OCI-LY7 (cell line): ENCODE results near the gene IZUMO2. TPM values are rescaled to one million over a fixed set of nuclear protein-coding genes. Genes with fewer than 3 reads are reported as not detected.

Experiments
- BruUV-seq: library from RNA; stranded (reverse); fragments of 400-500 nt; replicated peaks from 2 replicates; lab custom pipeline; 2021; lab: Mats Ljungman, UMichigan
- CTCF ChIA-PET: fragments of 300-600 bp; sonication (Branson Sonifier 250); formaldehyde crosslinking; loops from one replicate; lab custom pipeline; 2022; ENCODE audit warnings: antibody characterized with exemption; ENCODE audit not compliant: unreplicated experiment; lab: Charles Lee
- POLR2A ChIA-PET: fragments of 300-600 bp; sonication (Branson Sonifier 250); formaldehyde crosslinking; loops from one replicate; lab custom pipeline; 2022; ENCODE audit warnings: antibody characterized with exemption; lab: Charles Lee
- DNase-seq: peaks from one replicate; pipeline ENCODE4 v3.0.0-alpha.2; 2015; ENCODE audit warnings: low spot score
- H2AFZ ChIP-seq: fragments of 200-600 bp; sonication (generic), shearing (Covaris generic); 2 replicates; pipeline ENCODE4 v1.6.1; 2014; ENCODE audit warnings: mild to moderate bottlenecking, antibody characterized with exemption, low read length, moderate library complexity
- H3K27ac ChIP-seq: fragments of 200-600 bp; sonication (generic); 2 replicates; pipeline ENCODE4 v1.5.1; 2014; ENCODE audit warnings: mixed run types, low read depth, mild to moderate bottlenecking, moderate library complexity, low read length, inconsistent platforms; ENCODE audit not compliant: poor library complexity, severe bottlenecking
- H3K36me3 ChIP-seq: fragments of 200-600 bp; sonication (generic); 2 replicates; pipeline ENCODE4 v1.6.1; 2014; ENCODE audit warnings: mild to moderate bottlenecking, antibody characterized with exemption, low read length, moderate library complexity, mixed read lengths; ENCODE audit not compliant: insufficient read depth
- H3K4me1 ChIP-seq: fragments of 200-600 bp; sonication (generic); 2 replicates; pipeline ENCODE4 v1.5.1; 2014; ENCODE audit warnings: mild to moderate bottlenecking, low read length; ENCODE audit not compliant: insufficient read depth, poor library complexity, severe bottlenecking
- H3K4me2 ChIP-seq: fragments of 200-600 bp; sonication (generic); 2 replicates; pipeline ENCODE4 v1.6.1; 2014; ENCODE audit warnings: mild to moderate bottlenecking, low read length
- H3K4me3 ChIP-seq: fragments of 200-600 bp; sonication (generic); 2 replicates; pipeline ENCODE4 v1.5.1; 2014; ENCODE audit warnings: mild to moderate bottlenecking, low read depth, low read length; ENCODE audit not compliant: poor library complexity, severe bottlenecking
- H3K79me2 ChIP-seq: fragments of 200-600 bp; sonication (generic); 2 replicates; pipeline ENCODE4 v1.6.1; 2016; ENCODE audit warnings: low read depth, mild to moderate bottlenecking, low read length, moderate library complexity, mixed read lengths; ENCODE audit not compliant: insufficient read depth
- H3K9me2 ChIP-seq: fragments of 200-600 bp; sonication (generic); 2 replicates; pipeline ENCODE4 v1.6.1; 2016; ENCODE audit warnings: mild to moderate bottlenecking, low read length, mixed read lengths; ENCODE audit not compliant: insufficient read depth
- H3K9me3 ChIP-seq: fragments of 200-600 bp; sonication (generic); 2 replicates; pipeline ENCODE4 v1.6.1; 2014; ENCODE audit warnings: mild to moderate bottlenecking, mixed run types, low read length, mixed read lengths
- H4K20me1 ChIP-seq: fragments of 200-600 bp; sonication (generic); 2 replicates; pipeline ENCODE4 v1.6.1; 2014; ENCODE audit warnings: mild to moderate bottlenecking, antibody characterized with exemption, low read length, moderate library complexity, mixed read lengths; ENCODE audit not compliant: insufficient read depth
- CTCF ChIP-seq: fragments of 200-600 bp; sonication (generic); conservative IDR thresholded peaks from 2 replicates; pipeline ENCODE4 v1.5.1; 2014; ENCODE audit warnings: mild to moderate bottlenecking, antibody characterized with exemption, low read length, moderate library complexity, mixed read lengths
- EZH2phosphoT487 ChIP-seq: fragments of 200-600 bp; sonication (generic); IDR thresholded peaks from 2 replicates; pipeline ENCODE4 v1.6.1; 2018; ENCODE audit warnings: low read depth, borderline replicate concordance, mild to moderate bottlenecking, mixed run types, antibody characterized with exemption, low read length, moderate library complexity, mixed read lengths
- intact Hi-C: fragments of 100-400 bp; cut with micrococcal nuclease; formaldehyde crosslinking; loops from one replicate; pipeline ENCODE4 v1.10.0; 2022; ENCODE audit not compliant: unreplicated experiment
- total RNA-seq, 2 experiments: library from RNA; depleted of rRNA in 1 of 2; stranded (reverse); fragments of >200 nt in 1 of 2; shearing (Covaris generic) in 1 of 2; gene quantifications; 2 replicates each; pipeline ENCODE4 v1.2.3, GENCODE V29; 2014 to 2022

Gene IZUMO2
- total RNA-seq, 2 experiments from 2014 or later = not detected

GRCh38 chr19:50171752-50172151, 8.7 kb upstream of the IZUMO2 start:
- no TSS peak for BruUV-seq
- POLR2A ChIA-PET = no interaction called here
- no peak for TF ChIP-seq EZH2phosphoT487
- no peak for TF ChIP-seq CTCF

GRCh38 chr19:50167314-50167721, 4.2 kb upstream of the IZUMO2 start:
- Histone ChIP-seq H3K4me1 (no peaks in the 10 kb centered on the region), H2AFZ (no peak overlapping the region), H3K79me2 (no peaks in the 10 kb centered on the region), H3K4me3 (no peak overlapping the region), H3K36me3 (no peaks in the 10 kb centered on the region), H4K20me1 (no peaks in the 10 kb centered on the region), H3K9me3 (no peaks in the 10 kb centered on the region), H3K27ac (no peak overlapping the region), H3K9me2 (no peaks in the 10 kb centered on the region), H3K4me2 (no peak overlapping the region)
- no peak for DNase-seq
- POLR2A ChIA-PET = interaction anchor here (0.7 kb wide), 1 partner anchor 9 kb away, joined by 3 read pairs; no protein-coding TSS in a partner anchor
- TF ChIP-seq EZH2phosphoT487 = no peak
- TF ChIP-seq CTCF = no peak
- BruUV-seq = no TSS peak
- intact Hi-C loops = no loop called here
- CTCF ChIA-PET = no interaction called here

More at GRCh38 chr19:50171752-50172151, 8.7 kb upstream of the IZUMO2 start:
- H3K79me2 ChIP-seq = no peaks in the 10 kb centered on the region
- DNase-seq = no peak
- H4K20me1 ChIP-seq = no peaks in the 10 kb centered on the region
- H3K9me2 ChIP-seq = no peaks in the 10 kb centered on the region
- intact Hi-C loops = no loop called here
- no peak overlapping the region for H3K4me3 ChIP-seq
- H3K27ac ChIP-seq = no peak overlapping the region
- no peaks in the 10 kb centered on the region for H3K36me3 ChIP-seq
- H2AFZ ChIP-seq = no peak overlapping the region
- CTCF ChIA-PET = no interaction called here
- H3K4me1 ChIP-seq = no peaks in the 10 kb centered on the region
- no peaks in the 10 kb centered on the region for H3K9me3 ChIP-seq
- no peak overlapping the region for H3K4me2 ChIP-seq

GRCh38 chr19:50159078-50159477, 4.0 kb downstream of the IZUMO2 start:
- no peak for DNase-seq
- Histone ChIP-seq H3K4me1 (no peaks in the 10 kb centered on the region), H3K9me2 (no peaks in the 10 kb centered on the region), H3K79me2 (no peaks in the 10 kb centered on the region), H3K4me3 (no peak overlapping the region), H2AFZ (no peak overlapping the region), H3K4me2 (no peak overlapping the region), H4K20me1 (no peaks in the 10 kb centered on the region), H3K36me3 (no peaks in the 10 kb centered on the region), H3K27ac (no peak overlapping the region), H3K9me3 (no peaks in the 10 kb centered on the region)
- TF ChIP-seq CTCF = no peak
- TF ChIP-seq EZH2phosphoT487 = no peak
- CTCF ChIA-PET = no interaction called here
- POLR2A ChIA-PET = no interaction called here
- no TSS peak for BruUV-seq
- intact Hi-C loops = no loop called here
